Astrocyte of the cerebellum (primary cell): ENCODE measurements around the gene ACOX3.

Source experiments
- DNase-seq: peaks from one replicate; pipeline ENCODE4 v3.0.0-alpha.2; 2011; ENCODE audit warnings: low read depth
- H3K4me3 ChIP-seq: 2 replicates; pipeline ENCODE4 v1.5.1; 2011; ENCODE audit warnings: mild to moderate bottlenecking, low read depth, low read length, moderate library complexity
- in situ Hi-C: cut with HindIII; loops from 2 replicates; pipeline ENCODE4 v1.10.0; 2017; ENCODE audit warnings: low sequenced_read_pairs
- TF ChIP-seq, protein P1 (sequence below): IDR thresholded peaks from 2 replicates; pipeline ENCODE4 v1.5.1; 2012; ENCODE audit warnings: low read length, low read depth, moderate library complexity, mild to moderate bottlenecking; ENCODE audit errors: missing control alignments

The ACOX3 gene

DNA sequence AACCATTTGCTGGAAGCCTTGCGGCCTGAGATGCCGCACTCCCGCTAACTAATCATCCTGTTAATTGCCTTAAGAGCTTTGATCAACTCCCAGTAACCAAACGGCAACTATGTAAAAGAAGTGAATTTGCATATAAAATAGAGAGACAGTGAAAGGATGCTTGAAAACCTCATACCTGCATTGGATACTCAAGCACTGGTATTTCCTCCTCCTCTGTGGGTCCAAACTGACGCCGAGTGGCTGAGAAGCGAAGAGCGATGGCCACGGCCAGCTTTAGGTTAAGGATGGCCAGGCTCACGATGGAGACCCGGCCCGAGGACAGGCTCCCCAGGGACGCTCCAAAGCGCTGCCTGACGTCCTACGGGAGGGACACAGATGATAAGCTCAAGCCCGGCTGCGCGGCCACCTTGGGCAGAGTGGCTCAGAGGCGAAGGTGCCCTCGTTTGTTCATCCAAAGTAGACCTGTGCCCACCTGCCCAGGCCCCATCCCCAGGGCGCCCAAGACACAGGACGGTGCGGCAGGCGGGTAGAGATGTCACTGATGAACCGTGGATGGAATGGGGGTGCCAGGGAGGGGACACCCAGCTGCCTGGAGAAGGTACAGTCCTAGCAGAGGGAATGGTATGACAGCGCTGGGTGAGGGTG lies 43.6 kb downstream of the ACOX3 start:
- in situ Hi-C loops = no loop called here
- no peak overlapping the region for H3K4me3 ChIP-seq
- TF ChIP-seq, protein P1, sequence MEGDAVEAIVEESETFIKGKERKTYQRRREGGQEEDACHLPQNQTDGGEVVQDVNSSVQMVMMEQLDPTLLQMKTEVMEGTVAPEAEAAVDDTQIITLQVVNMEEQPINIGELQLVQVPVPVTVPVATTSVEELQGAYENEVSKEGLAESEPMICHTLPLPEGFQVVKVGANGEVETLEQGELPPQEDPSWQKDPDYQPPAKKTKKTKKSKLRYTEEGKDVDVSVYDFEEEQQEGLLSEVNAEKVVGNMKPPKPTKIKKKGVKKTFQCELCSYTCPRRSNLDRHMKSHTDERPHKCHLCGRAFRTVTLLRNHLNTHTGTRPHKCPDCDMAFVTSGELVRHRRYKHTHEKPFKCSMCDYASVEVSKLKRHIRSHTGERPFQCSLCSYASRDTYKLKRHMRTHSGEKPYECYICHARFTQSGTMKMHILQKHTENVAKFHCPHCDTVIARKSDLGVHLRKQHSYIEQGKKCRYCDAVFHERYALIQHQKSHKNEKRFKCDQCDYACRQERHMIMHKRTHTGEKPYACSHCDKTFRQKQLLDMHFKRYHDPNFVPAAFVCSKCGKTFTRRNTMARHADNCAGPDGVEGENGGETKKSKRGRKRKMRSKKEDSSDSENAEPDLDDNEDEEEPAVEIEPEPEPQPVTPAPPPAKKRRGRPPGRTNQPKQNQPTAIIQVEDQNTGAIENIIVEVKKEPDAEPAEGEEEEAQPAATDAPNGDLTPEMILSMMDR = no peak
- DNase-seq = no peak

DNA sequence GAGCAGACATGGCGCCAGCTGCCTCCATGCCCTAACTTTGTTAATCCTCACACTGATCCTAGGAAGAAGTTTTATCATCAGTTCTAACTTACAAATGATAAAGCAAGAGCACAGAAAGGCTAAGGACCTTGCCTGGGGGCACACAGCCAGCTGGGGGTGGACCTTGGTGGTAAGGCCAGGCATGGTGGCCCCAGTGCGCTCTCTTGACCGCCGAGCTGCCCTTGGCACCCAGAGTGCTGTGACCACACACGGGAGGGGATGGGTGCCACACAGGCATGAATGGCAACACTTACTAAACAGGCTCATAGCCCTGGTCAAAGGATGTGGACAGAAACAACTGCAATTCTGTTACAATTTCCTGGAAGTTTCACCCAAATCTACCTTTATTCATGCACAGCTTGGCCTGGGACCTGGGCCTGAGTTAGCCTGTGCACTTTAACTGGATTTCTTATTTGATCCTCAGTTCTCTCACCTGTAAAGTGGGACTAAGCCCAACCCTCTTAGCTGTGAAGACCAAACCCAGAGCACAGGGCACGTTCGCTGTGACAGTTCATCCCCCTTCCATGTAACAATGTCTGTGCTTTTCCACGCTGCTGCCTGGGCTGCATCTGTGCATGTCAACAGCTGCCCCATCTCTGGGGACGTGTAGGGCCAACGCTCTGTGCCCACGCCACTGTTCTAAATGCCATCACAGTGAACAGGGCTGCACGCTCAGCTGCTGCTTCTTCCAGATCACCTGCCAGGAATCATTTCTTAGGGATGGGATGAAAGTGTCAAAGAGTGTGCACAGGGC lies 44.8 kb downstream of the ACOX3 start:
- no peak for DNase-seq
- TF ChIP-seq, protein P1 = no peak
- no peak overlapping the region for H3K4me3 ChIP-seq
- in situ Hi-C loops = no loop called here

DNA sequence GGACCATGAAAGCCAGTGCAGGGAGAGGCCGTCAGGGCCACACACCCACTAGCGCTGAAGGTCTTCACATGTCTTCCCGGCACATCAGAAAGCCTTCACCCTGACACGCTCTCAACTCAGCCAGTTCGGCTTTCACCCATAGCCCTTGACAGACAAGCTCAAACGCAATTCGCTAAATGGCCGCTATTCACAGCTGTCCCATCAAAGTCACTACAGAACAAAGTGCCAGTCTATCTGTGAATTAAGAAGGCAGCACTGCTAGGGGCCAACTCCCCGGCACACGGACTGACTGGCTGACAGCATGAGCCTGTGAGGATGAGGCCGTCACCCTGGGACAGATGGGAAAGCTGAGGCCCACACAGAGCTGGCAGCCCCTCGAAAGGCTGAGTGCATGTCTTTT lies 45.7 kb downstream of the ACOX3 start:
- TF ChIP-seq, protein P1 = no peak
- no peak overlapping the region for H3K4me3 ChIP-seq
- in situ Hi-C loops = no loop called here
- DNase-seq = no peak

DNA sequence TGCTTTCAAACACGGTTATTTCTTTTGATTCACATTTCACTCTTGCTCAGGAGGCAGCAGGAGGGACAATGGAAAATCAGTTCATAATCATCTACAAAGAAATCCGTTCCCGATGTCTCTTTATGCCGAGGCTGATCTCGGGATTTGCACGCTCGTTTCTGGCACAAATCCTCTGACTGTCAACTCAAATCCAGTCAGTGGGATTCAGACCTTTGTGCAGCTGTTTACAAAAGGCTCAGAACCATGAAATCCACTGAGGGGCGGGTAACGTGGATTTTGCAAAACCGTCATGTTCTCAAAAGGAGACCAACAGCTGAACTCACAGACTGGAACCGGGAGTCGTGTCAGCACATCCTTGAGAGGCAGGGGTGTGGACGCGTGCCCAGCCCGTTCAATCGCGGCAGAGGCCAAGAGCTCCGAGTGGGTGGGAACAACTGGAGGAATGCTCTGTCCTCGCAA lies 46.4 kb downstream of the ACOX3 start:
- TF ChIP-seq, protein P1 = no peak
- in situ Hi-C loops = no loop called here
- DNase-seq = peak; percentile 86
- H3K4me3 ChIP-seq = no peak overlapping the region

DNA sequence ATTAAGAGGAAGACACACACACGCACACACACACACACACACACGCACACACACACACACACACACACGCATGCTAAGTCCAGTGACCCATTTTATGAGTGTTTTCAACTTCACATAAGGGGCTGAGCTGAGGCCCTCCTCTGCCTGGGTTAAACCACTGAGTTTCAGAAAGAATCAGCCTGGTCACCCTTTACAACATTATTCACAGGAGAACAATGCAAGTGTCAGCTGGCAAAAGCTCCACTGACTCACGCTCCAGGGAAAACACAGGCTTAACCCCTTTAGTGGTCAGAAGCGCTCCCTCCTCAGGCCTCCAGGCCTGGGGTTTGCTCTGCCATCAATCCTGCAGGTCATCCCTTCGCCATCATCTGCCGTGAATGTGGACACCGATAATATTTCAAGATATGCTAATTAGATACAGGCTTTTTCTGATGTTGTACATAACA lies 46.9 kb downstream of the ACOX3 start:
- H3K4me3 ChIP-seq = no peak overlapping the region
- peak; percentile 97 for DNase-seq
- TF ChIP-seq, protein P1 = peak; percentile 29
- in situ Hi-C loops = no loop called here

DNA sequence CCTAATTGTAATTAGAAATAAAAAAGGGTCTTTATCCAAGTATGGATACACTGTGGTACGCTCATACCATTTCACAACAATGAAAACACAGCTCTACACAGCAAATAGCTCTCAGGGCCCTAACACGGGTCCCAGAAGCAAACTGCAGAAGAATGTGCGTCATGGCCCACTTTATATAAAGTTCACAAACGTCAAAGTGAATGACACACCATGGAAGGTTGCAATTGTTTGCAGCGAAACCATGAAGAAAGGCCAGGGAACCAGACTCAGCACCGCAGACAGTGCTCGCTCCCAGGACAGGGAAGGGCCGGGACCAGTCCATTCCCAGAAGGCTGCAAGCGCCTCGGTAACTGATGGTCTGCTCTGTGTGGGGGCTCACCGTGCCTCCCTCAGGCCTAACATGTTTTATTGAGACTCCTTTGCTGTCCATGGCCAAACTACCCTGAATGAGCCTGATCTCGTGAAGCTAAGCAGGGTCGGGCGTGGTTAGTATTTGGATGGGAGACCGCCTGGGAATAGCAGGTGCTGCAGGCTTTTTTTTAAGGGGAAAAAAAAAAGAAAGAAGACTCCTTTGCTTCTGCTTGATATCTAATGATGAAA lies 47.8 kb downstream of the ACOX3 start:
- DNase-seq = no peak
- H3K4me3 ChIP-seq = no peak overlapping the region
- TF ChIP-seq, protein P1 = no peak
- in situ Hi-C loops = no loop called here
